Measurements from ENCODE around the gene SOX10.

DNA sequence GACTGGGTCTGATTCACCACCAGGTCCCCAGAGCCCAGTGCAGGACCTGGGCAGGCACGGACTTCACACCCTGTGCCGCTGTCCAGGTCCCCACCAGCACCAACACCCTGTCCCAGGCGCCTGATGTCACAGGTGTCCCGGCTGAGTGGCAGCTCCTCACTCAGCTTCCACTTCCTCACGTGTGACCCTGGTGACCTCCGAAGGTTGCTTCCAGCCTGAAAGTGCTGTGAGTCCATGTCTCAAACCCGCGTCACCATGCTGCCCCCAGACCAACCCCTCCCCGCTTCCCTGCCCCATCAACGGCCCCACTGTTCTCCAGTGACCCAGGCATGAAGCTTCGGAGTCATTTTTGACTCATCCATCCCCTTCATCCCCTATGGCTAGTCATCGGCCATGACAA, 47.1 kb upstream of the SOX10 start:
- no peak for TF ChIP-seq POLR2AphosphoS5 (IDR thresholded peaks at IDR 0.05; ENCODE audit: low read depth, low read length)
- no peak for TF ChIP-seq POLR2A (IDR thresholded peaks at IDR 0.05; ENCODE audit: low read depth, low read length)
- no peak for TF ChIP-seq TAF1 (IDR thresholded peaks at IDR 0.05; ENCODE audit: borderline replicate concordance, low read depth, low read length)
